Osteocyte (in vitro differentiated cells): ENCODE data around the gene UBIAD1. TPM values are rescaled to one million over a fixed set of nuclear protein-coding genes. Genes with fewer than 3 reads are reported as not detected.

ENCODE experiments used
- DNase-seq: peaks from one replicate; pipeline ENCODE4 v3.0.0; 2021; ENCODE audit warnings: mixed read lengths; ENCODE audit not compliant: unreplicated experiment; ENCODE audit errors: extremely low spot score
- H3K27ac Mint-ChIP-seq: one replicate; pipeline ENCODE4 v1.8.0; 2021; ENCODE audit warnings: mild to moderate bottlenecking, mixed read lengths; ENCODE audit not compliant: unreplicated experiment
- H3K27me3 Mint-ChIP-seq: one replicate; pipeline ENCODE4 v1.8.0; 2021; ENCODE audit warnings: mixed read lengths; ENCODE audit not compliant: unreplicated experiment
- H3K36me3 Mint-ChIP-seq: one replicate; pipeline ENCODE4 v1.8.0; 2021; ENCODE audit warnings: mixed read lengths; ENCODE audit not compliant: unreplicated experiment
- H3K4me1 Mint-ChIP-seq: one replicate; pipeline ENCODE4 v1.8.0; 2021; ENCODE audit warnings: mixed read lengths; ENCODE audit not compliant: unreplicated experiment
- H3K4me3 Mint-ChIP-seq: one replicate; pipeline ENCODE4 v1.8.0; 2021; ENCODE audit warnings: mild to moderate bottlenecking, moderate library complexity, mixed read lengths; ENCODE audit not compliant: unreplicated experiment
- H3K9me3 Mint-ChIP-seq: one replicate; pipeline ENCODE4 v1.8.0; 2021; ENCODE audit warnings: mixed read lengths; ENCODE audit not compliant: unreplicated experiment
- total RNA-seq: library from RNA; stranded (reverse); gene quantifications from 2 replicates; pipeline ENCODE4 v1.2.1, GENCODE V29; 2021
- TF ChIP-seq, protein P1 (sequence below): fragments of 200-600 bp; sonication (generic); IDR thresholded peaks from 2 replicates; pipeline ENCODE4 v1.5.0; 2021; ENCODE audit warnings: antibody characterized with exemption, mild to moderate bottlenecking, moderate library complexity

Gene UBIAD1
- total RNA-seq, 1 donor from 2014 or later: 19.0 TPM

GRCh38 chr1:11237356-11237755, 35.6 kb upstream of the UBIAD1 start:
- DNase-seq: no peak
- Mint-ChIP-seq H3K36me3 (peaks cover 48% of the 10 kb centered on the region), H3K9me3 (no peaks in the 10 kb centered on the region), H3K27me3 (no peaks in the 10 kb centered on the region), H3K27ac (no peak overlapping the region), H3K4me1 (no peaks in the 10 kb centered on the region), H3K4me3 (no peak overlapping the region)
- TF ChIP-seq, protein P1, sequence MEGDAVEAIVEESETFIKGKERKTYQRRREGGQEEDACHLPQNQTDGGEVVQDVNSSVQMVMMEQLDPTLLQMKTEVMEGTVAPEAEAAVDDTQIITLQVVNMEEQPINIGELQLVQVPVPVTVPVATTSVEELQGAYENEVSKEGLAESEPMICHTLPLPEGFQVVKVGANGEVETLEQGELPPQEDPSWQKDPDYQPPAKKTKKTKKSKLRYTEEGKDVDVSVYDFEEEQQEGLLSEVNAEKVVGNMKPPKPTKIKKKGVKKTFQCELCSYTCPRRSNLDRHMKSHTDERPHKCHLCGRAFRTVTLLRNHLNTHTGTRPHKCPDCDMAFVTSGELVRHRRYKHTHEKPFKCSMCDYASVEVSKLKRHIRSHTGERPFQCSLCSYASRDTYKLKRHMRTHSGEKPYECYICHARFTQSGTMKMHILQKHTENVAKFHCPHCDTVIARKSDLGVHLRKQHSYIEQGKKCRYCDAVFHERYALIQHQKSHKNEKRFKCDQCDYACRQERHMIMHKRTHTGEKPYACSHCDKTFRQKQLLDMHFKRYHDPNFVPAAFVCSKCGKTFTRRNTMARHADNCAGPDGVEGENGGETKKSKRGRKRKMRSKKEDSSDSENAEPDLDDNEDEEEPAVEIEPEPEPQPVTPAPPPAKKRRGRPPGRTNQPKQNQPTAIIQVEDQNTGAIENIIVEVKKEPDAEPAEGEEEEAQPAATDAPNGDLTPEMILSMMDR: no peak

GRCh38 chr1:11238311-11238710, 34.7 kb upstream of the UBIAD1 start:
- no peak for DNase-seq
- no peak overlapping the region for H3K4me3 Mint-ChIP-seq

DNA sequence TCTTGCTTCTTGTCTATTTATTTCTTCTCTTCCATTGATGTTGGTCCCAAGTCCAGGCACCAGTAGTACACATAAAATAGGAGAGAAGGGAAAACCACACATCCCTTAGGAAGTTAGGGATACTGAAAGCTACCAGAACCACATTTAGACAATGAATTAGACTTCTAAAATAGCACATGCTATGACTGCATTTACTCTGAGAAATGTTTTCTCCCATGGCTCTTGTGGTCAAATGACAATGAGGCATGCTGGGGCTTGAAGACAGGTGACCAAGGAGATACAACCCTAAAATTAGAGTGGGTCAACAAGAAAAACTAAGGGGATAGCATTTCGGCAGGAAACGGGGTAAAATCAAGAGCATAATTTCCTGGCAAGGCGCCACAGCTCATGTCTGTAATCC, 27.8 kb upstream of the UBIAD1 start:
- DNase-seq: no peak
- Mint-ChIP-seq H3K9me3 (no peaks in the 10 kb centered on the region), H3K36me3 (peaks cover 21% of the 10 kb centered on the region), H3K4me1 (no peaks in the 10 kb centered on the region), H3K27ac (no peak overlapping the region), H3K27me3 (no peaks in the 10 kb centered on the region), H3K4me3 (no peak overlapping the region)
- TF ChIP-seq, protein P1: no peak

More at GRCh38 chr1:11238311-11238710, 34.7 kb upstream of the UBIAD1 start:
- no peaks in the 10 kb centered on the region for H3K9me3 Mint-ChIP-seq
- H3K4me1 Mint-ChIP-seq: no peaks in the 10 kb centered on the region
- no peak overlapping the region for H3K27ac Mint-ChIP-seq
- TF ChIP-seq, protein P1: no peak
- no peaks in the 10 kb centered on the region for H3K27me3 Mint-ChIP-seq
- peaks cover 50% of the 10 kb centered on the region for H3K36me3 Mint-ChIP-seq

GRCh38 chr1:11245904-11246719, 26.9 kb upstream of the UBIAD1 start:
- no peaks in the 10 kb centered on the region for H3K9me3 Mint-ChIP-seq
- TF ChIP-seq, protein P1: no peak
- no peaks in the 10 kb centered on the region for H3K27me3 Mint-ChIP-seq
- no peak overlapping the region for H3K27ac Mint-ChIP-seq
- H3K4me3 Mint-ChIP-seq: no peak overlapping the region
- DNase-seq: no peak
- H3K36me3 Mint-ChIP-seq: peaks cover 23% of the 10 kb centered on the region
- H3K4me1 Mint-ChIP-seq: no peaks in the 10 kb centered on the region

DNA sequence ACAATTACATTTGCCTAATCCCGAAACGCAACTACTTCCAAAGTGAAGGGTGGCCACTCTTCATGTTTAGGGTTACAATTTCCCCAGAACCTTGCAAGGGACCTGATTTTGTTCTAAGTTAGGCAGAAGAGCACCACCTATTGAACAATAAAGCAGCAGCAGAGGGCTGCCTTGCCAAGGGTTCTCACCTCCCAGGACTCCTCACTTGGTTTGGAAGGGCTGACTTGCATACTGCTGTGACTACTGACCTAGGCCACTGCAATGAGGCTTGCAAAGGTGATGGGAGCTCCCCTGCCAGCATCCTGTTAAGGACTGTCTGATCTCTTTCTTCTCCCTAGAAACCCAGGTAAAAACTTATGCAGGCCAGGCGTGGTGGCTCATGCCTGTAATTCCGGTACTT, 24.8 kb upstream of the UBIAD1 start:
- Mint-ChIP-seq H3K27ac (no peak overlapping the region), H3K27me3 (no peaks in the 10 kb centered on the region), H3K9me3 (no peaks in the 10 kb centered on the region), H3K4me3 (no peak overlapping the region), H3K4me1 (no peaks in the 10 kb centered on the region), H3K36me3 (peaks cover 22% of the 10 kb centered on the region)
- DNase-seq: no peak
- TF ChIP-seq, protein P1: no peak
